Gastrocnemius medialis (tissue), 4 donors: ENCODE results near the gene SHH. TPM values are rescaled to one million over a fixed set of nuclear protein-coding genes. Genes with fewer than 3 reads are reported as not detected.

Source experiments
- ATAC-seq, 2 donors: fragments of 150-250 bp; one replicate each; pipeline ENCODE4 v1.9.1; 2016
- DNase-seq, 2 donors: peaks; one replicate each; pipeline ENCODE4 v3.0.0-alpha.2; 2019
- H3K27ac ChIP-seq, 4 donors: fragments of 200-600 bp; sonication (generic); 1 replicate in 1 of 4; 2 replicates in 3 of 4; pipeline ENCODE4 v1.5.1; 2016 to 2018; ENCODE audit warnings: mild to moderate bottlenecking in 2 of 4, moderate library complexity in 1 of 4
- H3K27me3 ChIP-seq, 3 donors: fragments of 200-600 bp; sonication (generic) in 2 of 3; 1 replicate in 1 of 3; 2 replicates in 2 of 3; pipeline versions ENCODE4 v1.5.1 to v1.6.0; 2016 to 2019; ENCODE audit warnings: mild to moderate bottlenecking in 1 of 3, moderate library complexity in 1 of 3
- H3K36me3 ChIP-seq, 2 donors: fragments of 200-600 bp; sonication (generic) in 1 of 2; one replicate each; pipeline ENCODE4 v1.5.1; 2017 to 2018
- H3K4me1 ChIP-seq, 2 donors: fragments of 200-600 bp; sonication (generic) in 1 of 2; one replicate each; pipeline ENCODE4 v1.5.1; 2016 to 2017; ENCODE audit warnings: mild to moderate bottlenecking in 2 of 2
- H3K4me3 ChIP-seq, 4 donors: fragments of 200-600 bp; sonication (generic) in 3 of 4; 1 replicate in 1 of 4; 2 replicates in 3 of 4; pipeline ENCODE4 v1.5.1; 2016 to 2019; ENCODE audit warnings: mild to moderate bottlenecking in 2 of 4
- H3K9me3 ChIP-seq, 3 donors: fragments of 200-600 bp; sonication (generic) in 2 of 3; 1 replicate in 1 of 3; 2 replicates in 2 of 3; pipeline ENCODE4 v1.5.1; 2016 to 2019
- POLR2A ChIP-seq, 2 donors: fragments of 450-650 bp; IDR thresholded peaks; one replicate each; pipeline ENCODE4 v1.6.1; 2017; ENCODE audit warnings: antibody characterized with exemption in 2 of 2, mild to moderate bottlenecking in 2 of 2, moderate library complexity in 2 of 2
- in situ Hi-C, 4 donors: fragments of 200-750 bp; cut with MboI; loops; one replicate each; pipeline versions ENCODE4 v1.15.0 to v1.8.0; 2017; ENCODE audit warnings: low sequenced_read_pairs in 4 of 4
- intact Hi-C: fragments of 100-400 bp; cut with DNase I; formaldehyde crosslinking; loops from one replicate; pipeline ENCODE4 v1.15.1; 2023; ENCODE audit warnings: low total_unique reads
- total RNA-seq, 4 donors: library from RNA; depleted of rRNA; stranded (reverse); fragments of >200 nt; gene quantifications; one replicate each; pipeline versions ENCODE4 v1.1.0 to v1.2.3, GENCODE V29; 2016
- TF ChIP-seq, protein P1 (sequence below), 5 experiments: fragments of 450-650 bp in 3 of 5; fragments of 200-600 bp in 2 of 5; sonication (generic) in 2 of 5; IDR thresholded peaks in 4 of 5; conservative IDR thresholded peaks in 1 of 5; 1 replicate in 4 of 5; 2 replicates in 1 of 5; pipeline ENCODE4 v1.5.1; 2016 to 2019; ENCODE audit warnings: antibody characterized with exemption in 5 of 5, mild to moderate bottlenecking in 3 of 5, moderate library complexity in 3 of 5

SHH gene
- total RNA-seq, 4 donors from 2014 or later, result not detected

- intact Hi-C loops, result no loop called here
- Histone ChIP-seq H3K27ac (no peak overlapping the region), H3K36me3 (no peaks in the 10 kb centered on the region), H3K9me3 (no peaks in the 10 kb centered on the region), H3K4me3 (no peak overlapping the region), H3K4me1 (no peaks in the 10 kb centered on the region), H3K27me3 (peaks cover 0 to 6% (median 0%) of the 10 kb centered on the region in 3 donors)
- in situ Hi-C loops, result no loop called here
- no peak for DNase-seq
- ATAC-seq, result no peak
- TF ChIP-seq, protein P1, sequence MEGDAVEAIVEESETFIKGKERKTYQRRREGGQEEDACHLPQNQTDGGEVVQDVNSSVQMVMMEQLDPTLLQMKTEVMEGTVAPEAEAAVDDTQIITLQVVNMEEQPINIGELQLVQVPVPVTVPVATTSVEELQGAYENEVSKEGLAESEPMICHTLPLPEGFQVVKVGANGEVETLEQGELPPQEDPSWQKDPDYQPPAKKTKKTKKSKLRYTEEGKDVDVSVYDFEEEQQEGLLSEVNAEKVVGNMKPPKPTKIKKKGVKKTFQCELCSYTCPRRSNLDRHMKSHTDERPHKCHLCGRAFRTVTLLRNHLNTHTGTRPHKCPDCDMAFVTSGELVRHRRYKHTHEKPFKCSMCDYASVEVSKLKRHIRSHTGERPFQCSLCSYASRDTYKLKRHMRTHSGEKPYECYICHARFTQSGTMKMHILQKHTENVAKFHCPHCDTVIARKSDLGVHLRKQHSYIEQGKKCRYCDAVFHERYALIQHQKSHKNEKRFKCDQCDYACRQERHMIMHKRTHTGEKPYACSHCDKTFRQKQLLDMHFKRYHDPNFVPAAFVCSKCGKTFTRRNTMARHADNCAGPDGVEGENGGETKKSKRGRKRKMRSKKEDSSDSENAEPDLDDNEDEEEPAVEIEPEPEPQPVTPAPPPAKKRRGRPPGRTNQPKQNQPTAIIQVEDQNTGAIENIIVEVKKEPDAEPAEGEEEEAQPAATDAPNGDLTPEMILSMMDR (IDR thresholded peaks at IDR 0.05 in 4 of 5, conservative IDR thresholded peaks at IDR 0.05 in 1 of 5), result no peak
- no peak for TF ChIP-seq POLR2A (IDR thresholded peaks at IDR 0.05)
These were observed 17.7 kb upstream of the SHH start for GRCh38 chr7:155829796-155830470.

DNA sequence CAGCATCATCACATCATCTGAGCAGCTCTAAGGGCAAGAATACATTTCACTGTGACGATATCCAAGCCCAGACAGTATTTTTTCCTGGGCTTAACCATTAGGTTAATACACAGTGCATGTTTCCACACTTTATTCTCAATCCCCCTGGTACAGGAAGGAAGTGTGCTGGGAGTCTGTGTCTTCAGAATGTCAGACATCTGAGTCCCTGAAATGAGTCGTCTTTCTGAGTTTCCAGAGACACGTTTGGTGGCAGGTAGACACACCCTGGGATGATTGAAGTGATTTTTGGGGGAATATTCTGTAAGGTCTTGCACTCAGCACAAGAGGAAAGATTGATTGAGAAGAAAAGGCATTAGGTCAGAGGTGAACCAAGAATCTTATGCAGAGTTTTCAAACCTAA is 13.1 kb upstream of the SHH start:
- no peak overlapping the region for H3K4me3 ChIP-seq
- H3K27me3 ChIP-seq, result peaks cover 0 to 14% (median 0%) of the 10 kb centered on the region in 3 donors
- no peak for ATAC-seq
- in situ Hi-C loops (no loop called here), intact Hi-C loops (no loop called here)
- no peaks in the 10 kb centered on the region for H3K4me1 ChIP-seq
- H3K9me3 ChIP-seq, result no peaks in the 10 kb centered on the region
- no peak for DNase-seq
- no peak overlapping the region for H3K27ac ChIP-seq
- no peaks in the 10 kb centered on the region for H3K36me3 ChIP-seq
- no peak for TF ChIP-seq POLR2A (IDR thresholded peaks at IDR 0.05)
- TF ChIP-seq, protein P1 (IDR thresholded peaks at IDR 0.05 in 4 of 5, conservative IDR thresholded peaks at IDR 0.05 in 1 of 5), result no peak

DNA sequence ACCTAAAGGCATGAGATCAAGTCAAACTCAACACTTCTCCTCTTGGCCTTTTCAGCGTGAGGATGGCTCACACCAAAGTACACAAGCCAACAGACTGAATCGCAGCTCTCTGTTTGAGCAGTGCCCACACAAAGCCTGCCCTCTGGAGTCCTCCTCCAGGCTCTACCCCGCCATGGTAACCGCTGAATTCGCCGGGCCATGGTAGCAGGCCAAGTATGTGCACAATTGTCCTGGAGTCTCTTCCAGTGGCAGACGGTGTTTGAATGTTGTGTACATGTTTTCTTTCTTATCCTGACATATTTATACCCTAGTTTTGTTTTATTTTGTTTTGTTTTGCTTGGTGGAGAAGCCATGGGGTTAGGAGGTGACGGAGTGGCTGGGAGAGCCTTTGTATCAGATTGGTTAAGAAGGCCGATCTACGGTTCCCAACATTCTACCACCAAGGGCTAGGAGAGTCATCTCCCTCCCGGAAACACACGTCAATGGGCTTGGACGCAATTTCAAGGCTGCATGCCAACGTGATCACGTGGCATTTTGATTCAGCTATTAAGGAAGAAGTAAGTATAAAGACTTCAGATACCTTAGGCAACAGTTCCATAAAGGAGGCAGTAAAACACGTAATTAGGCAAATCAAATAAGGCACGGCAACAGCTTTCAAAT is 12.1 kb upstream of the SHH start:
- TF ChIP-seq POLR2A (IDR thresholded peaks at IDR 0.05), result no peak
- TF ChIP-seq, protein P1 (IDR thresholded peaks at IDR 0.05 in 4 of 5, conservative IDR thresholded peaks at IDR 0.05 in 1 of 5), result no peak
- no peaks in the 10 kb centered on the region for H3K4me1 ChIP-seq
- intact Hi-C loops (no loop called here), in situ Hi-C loops (loop anchor here in 1 of 4 donors (25.0 kb wide), 1 partner anchor 638 kb away; no protein-coding TSS in a partner anchor)
- H3K9me3 ChIP-seq, result no peaks in the 10 kb centered on the region
- no peak for ATAC-seq
- DNase-seq, result no peak
- no peak overlapping the region for H3K4me3 ChIP-seq
- H3K27me3 ChIP-seq, result peaks cover 0 to 18% (median 2%) of the 10 kb centered on the region in 3 donors
- no peaks in the 10 kb centered on the region for H3K36me3 ChIP-seq
- no peak overlapping the region for H3K27ac ChIP-seq

- H3K4me1 ChIP-seq, result no peaks in the 10 kb centered on the region
- DNase-seq, result no peak
- no peaks in the 10 kb centered on the region for H3K36me3 ChIP-seq
- no peak overlapping the region for H3K4me3 ChIP-seq
- peaks cover 9 to 18% (median 16%) of the 10 kb centered on the region in 3 donors for H3K27me3 ChIP-seq
- no peak for ATAC-seq
- no peak overlapping the region for H3K27ac ChIP-seq
- intact Hi-C loops, result no loop called here
- in situ Hi-C loops, result loop anchor here in 1 of 4 donors (25.0 kb wide), 1 partner anchor 640 kb away; no protein-coding TSS in a partner anchor
- TF ChIP-seq POLR2A (IDR thresholded peaks at IDR 0.05), result no peak
- TF ChIP-seq, protein P1 (IDR thresholded peaks at IDR 0.05 in 4 of 5, conservative IDR thresholded peaks at IDR 0.05 in 1 of 5), result no peak
- no peaks in the 10 kb centered on the region for H3K9me3 ChIP-seq
These were observed 9.6 kb upstream of the SHH start for GRCh38 chr7:155821851-155822250.
